Mucosa of descending colon (tissue), 3 donors: ENCODE results near the gene SLC5A6. TPM values are rescaled to one million over a fixed set of nuclear protein-coding genes. Genes with fewer than 3 reads are reported as not detected.
A peak's percentile ranks its signal among the peaks of the same experiment; 100 is the strongest.

Experiments
- ATAC-seq: fragments of 200-7000 bp; cut with Tn5 transposase; one replicate; pipeline ENCODE4 v1.9.1; 2020; ENCODE audit warnings: mild to moderate bottlenecking, moderate library complexity
- DNase-seq, 3 donors: peaks; one replicate each; pipeline ENCODE4 v3.0.0-alpha.2; 2020
- H3K36me3 ChIP-seq: fragments of 200-600 bp; one replicate; pipeline ENCODE4 v1.8.0; 2021; ENCODE audit warnings: low read depth, mild to moderate bottlenecking
- H3K4me1 ChIP-seq: fragments of 200-600 bp; one replicate; pipeline ENCODE4 v1.8.0; 2021; ENCODE audit warnings: low read depth, mild to moderate bottlenecking
- H3K4me3 ChIP-seq: fragments of 200-600 bp; one replicate; pipeline ENCODE4 v1.8.0; 2021; ENCODE audit warnings: mild to moderate bottlenecking
- H3K9me3 ChIP-seq: fragments of 200-600 bp; one replicate; pipeline ENCODE4 v1.8.0; 2021; ENCODE audit warnings: mild to moderate bottlenecking
- CTCF ChIP-seq: fragments of 200-600 bp; IDR thresholded peaks from one replicate; pipeline ENCODE4 v1.8.0; 2022; ENCODE audit warnings: antibody characterized with exemption, mild to moderate bottlenecking
- intact Hi-C, 2 donors: fragments of 100-400 bp; cut with DNase I in 1 of 2; cut with micrococcal nuclease in 1 of 2; formaldehyde crosslinking; loops; one replicate each; pipeline versions ENCODE4 v1.11.0 to v1.11.1; 2022; cut with DNase I, micrococcal nuclease
- total RNA-seq, 3 donors: library from RNA; stranded (reverse); fragmentation: NEBNext Ultra II Directional in 2 of 3; extraction: Animal tissue kit (Norgen Biotek cat#: 25700) in 2 of 3; gene quantifications; one replicate each; pipeline versions ENCODE4 v1.2.1 to v1.2.4, GENCODE V29; 2021 to 2023
- donor health status: DM: no; HTN: no; CAD: no; lungs with moderate emphysema.
- donor health status: DM: no; HTN: no; CAD: no.
- donor health status: DM: no; HTN: yes; CAD: no.

SLC5A6 gene
- total RNA-seq, 3 donors from 2014 or later: 27.7 to 34.8 (median 30.0) TPM

GRCh38 chr2:27217173-27218121 lies 5.4 kb upstream of the SLC5A6 start, which contains the start of gene CAD:
TSS of gene CAD (plus strand) at chr2:27217369. CDS start at chr2:27217552, 183 bp downstream.
- intact Hi-C loops: loop anchor here in 1 of 2 donors (10.0 kb wide), 1 partner anchor 123 kb away; no protein-coding TSS in a partner anchor
- ATAC-seq (peak; percentile 96), DNase-seq (peak; percentile 89 to 92 (median 92))
- peak within 1 kb of the TSS; percentile 42 for H3K4me3 ChIP-seq
- no peaks in the 10 kb centered on the region for H3K36me3 ChIP-seq
- H3K9me3 ChIP-seq: no peaks in the 10 kb centered on the region
- peaks cover 20% of the 10 kb centered on the region for H3K4me1 ChIP-seq
- no peak for TF ChIP-seq CTCF

- Histone ChIP-seq H3K4me3 (no peak overlapping the region), H3K4me1 (peaks cover 20% of the 10 kb centered on the region), H3K36me3 (no peaks in the 10 kb centered on the region), H3K9me3 (no peaks in the 10 kb centered on the region)
- DNase-seq (peak in 2 of 3 donors; percentile 19 to 27), ATAC-seq (no peak)
- intact Hi-C loops: loop anchor here in 1 of 2 donors (10.0 kb wide), 1 partner anchor 122 kb away; no protein-coding TSS in a partner anchor
- no peak for TF ChIP-seq CTCF
Observed at GRCh38 chr2:27216416-27217137, 4.5 kb upstream of the SLC5A6 start.

- TF ChIP-seq CTCF: no peak
- Histone ChIP-seq H3K9me3 (no peaks in the 10 kb centered on the region), H3K4me1 (peaks cover 32% of the 10 kb centered on the region), H3K4me3 (no peak overlapping the region), H3K36me3 (no peaks in the 10 kb centered on the region)
- intact Hi-C loops: loop anchor here in 1 of 2 donors (10.0 kb wide), 1 partner anchor 120 kb away; no protein-coding TSS in a partner anchor
- DNase-seq (no peak), ATAC-seq (no peak)
Observed at GRCh38 chr2:27214941-27215340, 2.9 kb upstream of the SLC5A6 start.

- Histone ChIP-seq H3K4me3 (peak overlapping the region; percentile 54), H3K4me1 (peaks cover 33% of the 10 kb centered on the region), H3K9me3 (no peaks in the 10 kb centered on the region), H3K36me3 (no peaks in the 10 kb centered on the region)
- peak; percentile 35 for ATAC-seq
- peak in 1 of 3 donors; percentile 12 for DNase-seq
- intact Hi-C loops: loop anchor here in 1 of 2 donors (10.0 kb wide), 1 partner anchor 118 kb away; no protein-coding TSS in a partner anchor
- no peak for TF ChIP-seq CTCF
Observed at GRCh38 chr2:27212626-27213471, 781 bp upstream of the SLC5A6 start.
